Measurements from ENCODE around the gene NUDT9. TPM values are rescaled to one million over a fixed set of nuclear protein-coding genes. Genes with fewer than 3 reads are reported as not detected.

Gene NUDT9
- total and polyA plus RNA-seq, 11 donors = 17.1 to 56.6 (median 26.4) TPM

DNA sequence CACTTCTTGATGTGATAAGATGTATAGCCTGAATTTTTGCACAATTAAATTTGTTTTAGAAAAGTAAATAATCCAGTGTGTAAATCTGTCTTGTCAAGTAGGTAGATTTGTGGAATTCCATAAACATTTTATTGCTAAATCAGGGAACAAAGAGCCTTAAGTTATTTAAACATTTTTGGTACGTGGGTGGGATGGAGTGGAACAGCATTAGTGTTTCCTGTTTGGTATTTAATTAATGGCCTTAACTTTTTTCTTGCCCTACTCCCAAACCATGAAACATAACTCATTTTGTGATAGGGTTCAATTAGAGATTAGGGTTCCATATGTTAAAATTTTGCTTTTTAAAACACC is 5.1 kb downstream of the NUDT9 start:
- Histone ChIP-seq H3K9me3 (no peaks in the 10 kb centered on the region), H3K4me3 (no peak overlapping the region), H3K27me3 (no peaks in the 10 kb centered on the region), H3K4me1 (peaks cover 0 to 33% (median 20%) of the 10 kb centered on the region in 12 donors), H3K27ac (no peak overlapping the region), H3K36me3 (no peaks in the 10 kb centered on the region)
- no peak for ATAC-seq
- intact Hi-C loops (cut with DNase I) = loop anchor here in 1 of 10 donors (5.0 kb wide), 1 partner anchor 35 kb away; the partner anchor contains the start of gene HSD17B11
- WGBS, 4 donors = 34 to 56% (median 51%) methylated on average over 1 of the region's 1 CpG
- TF ChIP-seq POLR2A (IDR thresholded peaks at IDR 0.05) (no peak), CTCF (IDR thresholded peaks at IDR 0.05) (no peak)
- no peak for DNase-seq

DNA sequence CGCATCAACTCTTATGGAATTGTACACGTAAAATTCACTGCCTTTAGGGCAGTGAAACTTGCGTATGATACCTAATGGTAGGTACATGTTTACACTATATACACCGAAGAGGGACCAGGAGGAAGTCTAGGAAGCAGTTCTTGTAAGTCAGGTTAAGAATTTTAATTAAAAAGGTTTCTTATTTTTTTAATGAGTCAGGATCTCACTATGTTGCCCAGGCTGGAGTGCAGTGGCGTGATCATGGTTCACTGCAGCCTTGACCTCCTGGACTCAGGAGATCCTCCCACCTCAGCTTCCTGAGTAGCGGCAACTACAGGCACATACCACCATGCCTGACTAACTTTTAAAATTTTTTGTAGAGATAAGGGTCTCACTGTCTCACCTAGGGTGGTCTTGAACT is 6.6 kb downstream of the NUDT9 start:
- no peak for ATAC-seq
- 89 to 96% (median 93%) methylated on average over 6 of the region's 6 CpGs for WGBS, 4 donors

GRCh38 chr4:87430038-87430437 is 7.7 kb downstream of the NUDT9 start:
- ATAC-seq = no peak
- Histone ChIP-seq H3K4me1 (peaks cover 0 to 15% (median 2%) of the 10 kb centered on the region in 12 donors), H3K27me3 (no peaks in the 10 kb centered on the region), H3K4me3 (no peak overlapping the region), H3K9me3 (no peaks in the 10 kb centered on the region), H3K36me3 (peaks cover 0 to 3% (median 0%) of the 10 kb centered on the region in 9 donors), H3K27ac (no peak overlapping the region)
- no peak for DNase-seq
- WGBS, 4 donors = 88 to 93% (median 92%) methylated on average over 2 of the region's 2 CpGs
- intact Hi-C loops (cut with DNase I) = no loop called here
- TF ChIP-seq CTCF (IDR thresholded peaks at IDR 0.05) (no peak), POLR2A (IDR thresholded peaks at IDR 0.05) (no peak)

More for the DNA sequence above, 6.6 kb downstream of the NUDT9 start:
- Histone ChIP-seq H3K36me3 (no peaks in the 10 kb centered on the region), H3K9me3 (no peaks in the 10 kb centered on the region), H3K27ac (no peak overlapping the region), H3K27me3 (no peaks in the 10 kb centered on the region), H3K4me1 (peaks cover 0 to 24% (median 11%) of the 10 kb centered on the region in 12 donors), H3K4me3 (no peak overlapping the region)
- intact Hi-C loops (cut with DNase I) = loop anchor here in 1 of 10 donors (5.0 kb wide), 1 partner anchor 37 kb away; the partner anchor contains the start of gene HSD17B11
- no peak for DNase-seq
- TF ChIP-seq CTCF (IDR thresholded peaks at IDR 0.05) (no peak), POLR2A (IDR thresholded peaks at IDR 0.05) (no peak)

DNA sequence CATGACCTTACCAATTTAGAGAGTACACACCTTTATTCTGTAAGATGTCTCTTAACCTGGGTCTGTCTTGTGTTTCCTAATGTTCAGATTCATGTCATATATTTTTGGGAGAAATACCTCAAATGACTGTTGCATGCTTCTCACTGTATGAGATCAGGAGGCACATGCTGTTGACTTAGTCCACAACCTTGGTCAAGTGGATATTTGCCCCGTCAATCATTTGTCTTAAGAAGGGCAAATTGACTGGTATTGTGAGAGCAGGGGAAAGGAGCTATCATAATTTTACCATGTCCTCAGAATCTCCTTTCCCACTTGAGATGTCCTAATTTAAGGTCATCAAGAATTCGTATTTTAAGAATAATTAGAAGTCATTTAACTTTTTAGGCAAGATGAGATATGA is 11.0 kb downstream of the NUDT9 start:
- Histone ChIP-seq H3K9me3 (no peaks in the 10 kb centered on the region), H3K36me3 (peaks cover 0 to 32% (median 28%) of the 10 kb centered on the region in 9 donors), H3K4me1 (peaks cover 0 to 12% (median 0%) of the 10 kb centered on the region in 12 donors), H3K4me3 (no peak overlapping the region), H3K27me3 (no peaks in the 10 kb centered on the region), H3K27ac (no peak overlapping the region)
- ATAC-seq = no peak
- intact Hi-C loops (cut with DNase I) = no loop called here
- TF ChIP-seq POLR2A (IDR thresholded peaks at IDR 0.05) = no peak
- no peak for TF ChIP-seq CTCF (IDR thresholded peaks at IDR 0.05)
- 82 to 95% (median 89%) methylated on average over 2 of the region's 2 CpGs for WGBS, 4 donors
- no peak for DNase-seq

All from heart left ventricle (tissue), 16 donors.